ENCODE data around the gene TNK1. TPM values are rescaled to one million over a fixed set of nuclear protein-coding genes. Genes with fewer than 3 reads are reported as not detected.

Gene TNK1
- total RNA-seq, 2 donors from 2014 or later, result 11.0 to 11.7 TPM

- WGBS, 2 experiments (ENCODE audit: insufficient coverage in 1 of 2, insufficient read length in 1 of 2), result 83% methylated on average over 7 of the region's 8 CpGs; no CpG with 5 or more reads in 1 of the 2 experiments
- no peak overlapping the region for H3K9ac ChIP-seq (ENCODE audit: extremely low read depth, low read length, poor library complexity, severe bottlenecking)
Observed at GRCh38 chr17:7355573-7355972, 25.3 kb upstream of the TNK1 start.

GRCh38 chr17:7356072-7356549 is 24.8 kb upstream of the TNK1 start:
- Mint-ChIP-seq H3K27me3 (ENCODE audit: insufficient read depth) (peaks cover 24% of the 10 kb centered on the region), H3K9me3 (no peaks in the 10 kb centered on the region), H3K4me1 (peaks cover 6% of the 10 kb centered on the region), H3K27ac (no peak overlapping the region), H3K4me3 (no peak overlapping the region), H3K36me3 (ENCODE audit: low read depth) (no peaks in the 10 kb centered on the region)
- TF ChIP-seq CTCF (conservative IDR thresholded peaks at IDR 0.05), result peak; percentile 98
- WGBS, 2 experiments (ENCODE audit: insufficient coverage in 1 of 2, insufficient read length in 1 of 2), result 12 to 18% methylated on average over 10 to 12 of the region's 12 CpGs
- peaks cover 5% of the 10 kb centered on the region for H3K4me1 ChIP-seq (ENCODE audit: control insufficient read depth, insufficient read depth, low read length)
- H3K27me3 ChIP-seq (ENCODE audit: control insufficient read depth, insufficient read depth, low read length, poor library complexity, severe bottlenecking), result no peaks in the 10 kb centered on the region
- no peaks in the 10 kb centered on the region for H3K36me3 ChIP-seq (ENCODE audit: control insufficient read depth, insufficient read depth, low read length)
- no peak overlapping the region for H3K9ac ChIP-seq (ENCODE audit: extremely low read depth, low read length, poor library complexity, severe bottlenecking)
- H3K4me3 ChIP-seq (ENCODE audit: low read length), result no peak overlapping the region
- H3K9me3 ChIP-seq (ENCODE audit: control insufficient read depth, low read length), result no peaks in the 10 kb centered on the region
- DNase-seq, result peak; percentile 99
- no peak overlapping the region for H3K27ac ChIP-seq (ENCODE audit: low read depth, low read length)

More at GRCh38 chr17:7355573-7355972, 25.3 kb upstream of the TNK1 start:
- H3K4me3 Mint-ChIP-seq, result no peak overlapping the region
- H3K27ac Mint-ChIP-seq, result no peak overlapping the region
- no peaks in the 10 kb centered on the region for H3K27me3 ChIP-seq (ENCODE audit: control insufficient read depth, insufficient read depth, low read length, poor library complexity, severe bottlenecking)
- H3K9me3 ChIP-seq (ENCODE audit: control insufficient read depth, low read length), result no peaks in the 10 kb centered on the region
- H3K4me1 Mint-ChIP-seq, result peaks cover 6% of the 10 kb centered on the region
- H3K27ac ChIP-seq (ENCODE audit: low read depth, low read length), result no peak overlapping the region
- peaks cover 5% of the 10 kb centered on the region for H3K4me1 ChIP-seq (ENCODE audit: control insufficient read depth, insufficient read depth, low read length)
- no peaks in the 10 kb centered on the region for H3K9me3 Mint-ChIP-seq
- H3K36me3 Mint-ChIP-seq (ENCODE audit: low read depth), result no peaks in the 10 kb centered on the region
- no peak for DNase-seq
- H3K36me3 ChIP-seq (ENCODE audit: control insufficient read depth, insufficient read depth, low read length), result no peaks in the 10 kb centered on the region
- TF ChIP-seq CTCF (conservative IDR thresholded peaks at IDR 0.05), result no peak
- peaks cover 24% of the 10 kb centered on the region for H3K27me3 Mint-ChIP-seq (ENCODE audit: insufficient read depth)
- no peak overlapping the region for H3K4me3 ChIP-seq (ENCODE audit: low read length)

GRCh38 chr17:7356756-7357155 is 24.1 kb upstream of the TNK1 start:
- Mint-ChIP-seq H3K4me1 (peaks cover 6% of the 10 kb centered on the region), H3K27me3 (ENCODE audit: insufficient read depth) (peaks cover 24% of the 10 kb centered on the region), H3K9me3 (no peaks in the 10 kb centered on the region), H3K4me3 (no peak overlapping the region), H3K27ac (no peak overlapping the region), H3K36me3 (ENCODE audit: low read depth) (no peaks in the 10 kb centered on the region)
- TF ChIP-seq CTCF (conservative IDR thresholded peaks at IDR 0.05), result no peak
- Histone ChIP-seq H3K4me3 (ENCODE audit: low read length) (no peak overlapping the region), H3K27me3 (ENCODE audit: control insufficient read depth, insufficient read depth, low read length, poor library complexity, severe bottlenecking) (no peaks in the 10 kb centered on the region), H3K27ac (ENCODE audit: low read depth, low read length) (no peak overlapping the region), H3K9me3 (ENCODE audit: control insufficient read depth, low read length) (no peaks in the 10 kb centered on the region), H3K9ac (ENCODE audit: extremely low read depth, low read length, poor library complexity, severe bottlenecking) (no peak overlapping the region), H3K4me1 (ENCODE audit: control insufficient read depth, insufficient read depth, low read length) (peaks cover 5% of the 10 kb centered on the region), H3K36me3 (ENCODE audit: control insufficient read depth, insufficient read depth, low read length) (no peaks in the 10 kb centered on the region)
- no peak for DNase-seq
- WGBS, 2 experiments (ENCODE audit: insufficient coverage in 1 of 2, insufficient read length in 1 of 2), result 90 to 93% methylated on average over 3 to 8 of the region's 8 CpGs

Data from endodermal cell (in vitro differentiated cells).